ENCODE measurements around the gene REXO5. TPM values are rescaled to one million over a fixed set of nuclear protein-coding genes. Genes with fewer than 3 reads are reported as not detected.

REXO5 gene
- total RNA-seq (2022; extraction: Qiagen RNA extraction; ENCODE audit: low read depth) = 3.2 to 4.3 TPM (median 3.5 TPM) in 5 replicates

GRCh38 chr16:20806168-20807050, at the start of gene REXO5, which contains the start of gene ERI2:
Gene REXO5 (plus strand): TSS chr16:20806527. CDS start chr16:20806954, 427 bp downstream.
Gene ERI2 (minus strand): TSS chr16:20806472. CDS start chr16:20806430, 42 bp downstream.

GRCh38 chr16:20763461-20764232, 42.7 kb upstream of the REXO5 start, which contains the start of gene ACSM3:
Gene ACSM3 (plus strand): TSS chr16:20764014. CDS start chr16:20770035, 6,021 bp downstream.

Other genes starting within 250 kb of the REXO5 start
- not detected in 5 replicates for gene ACSM2B, start 230.2 kb upstream of the REXO5 start, total RNA-seq (2022; extraction: Qiagen RNA extraction; ENCODE audit: low read depth)
- gene ACSM1, start 108.8 kb upstream of the REXO5 start, total RNA-seq (2022; extraction: Qiagen RNA extraction; ENCODE audit: low read depth) = 0.02 TPM in 1 of 5 replicates, not detected in the others
- gene THUMPD1, start 64.7 kb upstream of the REXO5 start, total RNA-seq (2022; extraction: Qiagen RNA extraction; ENCODE audit: low read depth) = 20.8 to 29.6 TPM (median 23.3 TPM) in 5 replicates
- 3.3 to 6.0 TPM (median 4.7 TPM) in 5 replicates for gene ACSM3, start 42.5 kb upstream of the REXO5 start, total RNA-seq (2022; extraction: Qiagen RNA extraction; ENCODE audit: low read depth)
- gene ERI2, start 55 bp upstream of the REXO5 start, total RNA-seq (2022; extraction: Qiagen RNA extraction; ENCODE audit: low read depth) = 11.7 to 14.4 TPM (median 13.6 TPM) in 5 replicates
- 3.9 to 4.9 TPM (median 4.1 TPM) in 5 replicates for gene DCUN1D3, start 93.8 kb downstream of the REXO5 start, total RNA-seq (2022; extraction: Qiagen RNA extraction; ENCODE audit: low read depth)
- 25.0 to 33.5 TPM (median 28.1 TPM) in 5 replicates for gene LYRM1, start 94.2 kb downstream of the REXO5 start, total RNA-seq (2022; extraction: Qiagen RNA extraction; ENCODE audit: low read depth)